SK-N-SH (cell line): ENCODE results near the gene DNAJB12. TPM values are rescaled to one million over a fixed set of nuclear protein-coding genes. Genes with fewer than 3 reads are reported as not detected.

Experiments used
- CTCF ChIA-PET: fragments of 300-600, 350-600 bp; formaldehyde crosslinking; extraction: SDS; loops from one replicate; lab custom pipeline; 2021; lab: Yijun Ruan, JAX
- POLR2A ChIA-PET: fragments of 350-600 bp; sonication (Branson Sonifier 250); formaldehyde crosslinking; extraction: SDS; loops from one replicate; lab custom pipeline; 2020; ENCODE audit warnings: antibody characterized with exemption, inconsistent platforms; lab: Yijun Ruan, JAX
- DNase-seq: peaks from one replicate; pipeline ENCODE4 v3.0.0; 2012
- H2AFZ ChIP-seq: fragments of 200-600 bp; sonication (generic); 2 replicates; pipeline ENCODE4 v1.8.1; 2016; ENCODE audit warnings: antibody characterized with exemption, mild to moderate bottlenecking, low read depth
- H3F3A ChIP-seq: fragments of 200-600 bp; sonication (generic); replicated peaks from 2 replicates; pipeline ENCODE3; 2016; ENCODE audit warnings: antibody characterized with exemption, mild to moderate bottlenecking; ENCODE audit not compliant: insufficient read depth
- H3K27ac ChIP-seq, 2 experiments: fragments of 200-500 bp in 1 of 2; fragments of 200-600 bp in 1 of 2; sonication (Bioruptor generic) in 1 of 2; sonication (generic), shearing (Covaris generic) in 1 of 2; 2 replicates each; pipeline versions ENCODE4 v1.5.1 to v1.6.1; 2014 to 2016; ENCODE audit warnings: low read depth in 2 of 2, inconsistent platforms in 1 of 2, low read length in 1 of 2, mild to moderate bottlenecking in 1 of 2, mixed read lengths in 1 of 2
- H3K27me3 ChIP-seq: fragments of 200-600 bp; sonication (generic), shearing (Covaris generic); 2 replicates; pipeline ENCODE4 v1.6.1; 2016; ENCODE audit warnings: mixed run types; ENCODE audit not compliant: insufficient read depth
- H3K36me3 ChIP-seq, 2 experiments: fragments of 200-500 bp in 1 of 2; fragments of 200-600 bp in 1 of 2; sonication (Bioruptor generic) in 1 of 2; sonication (generic) in 1 of 2; replicated peaks in 1 of 2; 2 replicates each; pipeline versions ENCODE3 to v1.5.1; 2014 to 2016; ENCODE audit warnings: low read length in 1 of 2, mild to moderate bottlenecking in 1 of 2; ENCODE audit not compliant: insufficient read depth in 2 of 2, control insufficient read depth in 1 of 2
- H3K4me1 ChIP-seq, 2 experiments: fragments of 200-500 bp in 1 of 2; fragments of 200-600 bp in 1 of 2; sonication (Bioruptor generic) in 1 of 2; sonication (generic), shearing (Covaris generic) in 1 of 2; 2 replicates each; pipeline versions ENCODE4 v1.5.1 to v1.6.1; 2014 to 2016; ENCODE audit warnings: low read depth in 1 of 2, low read length in 1 of 2, mixed run types in 1 of 2; ENCODE audit not compliant: insufficient read depth in 2 of 2, control insufficient read depth in 1 of 2
- H3K4me2 ChIP-seq: fragments of 200-600 bp; sonication (generic), shearing (Covaris generic); 2 replicates; pipeline ENCODE4 v1.6.1; 2017; ENCODE audit warnings: mixed run types
- H3K4me3 ChIP-seq, 2 experiments: fragments of 200-500 bp in 1 of 2; fragments of 200-600 bp in 1 of 2; sonication (Bioruptor generic) in 1 of 2; sonication (generic), shearing (Covaris generic) in 1 of 2; 2 replicates each; pipeline versions ENCODE4 v1.5.1 to v1.8.1; 2014 to 2016; ENCODE audit warnings: low read depth in 2 of 2, inconsistent platforms in 1 of 2, low read length in 1 of 2, mild to moderate bottlenecking in 1 of 2, mixed read lengths in 1 of 2, moderate library complexity in 1 of 2
- H3K79me2 ChIP-seq: fragments of 200-600 bp; sonication (generic); 2 replicates; pipeline ENCODE4 v1.8.1; 2017; ENCODE audit warnings: mild to moderate bottlenecking; ENCODE audit not compliant: insufficient read depth
- H3K9ac ChIP-seq: fragments of 200-600 bp; sonication (generic); 2 replicates; pipeline ENCODE4 v1.6.1; 2017; ENCODE audit warnings: mixed run types
- H3K9me2 ChIP-seq: fragments of 200-600 bp; sonication (generic); 2 replicates; pipeline ENCODE4 v1.6.1; 2017; ENCODE audit warnings: mixed run types
- H3K9me3 ChIP-seq: fragments of 200-600 bp; sonication (generic); 2 replicates; pipeline ENCODE4 v1.6.1; 2017; ENCODE audit warnings: mixed run types, mild to moderate bottlenecking, moderate library complexity
- H4K20me1 ChIP-seq: fragments of 200-600 bp; sonication (generic); 2 replicates; pipeline ENCODE4 v1.6.1; 2017; ENCODE audit warnings: mild to moderate bottlenecking, mixed run types; ENCODE audit not compliant: insufficient read depth
- CHD2 ChIP-seq: fragments of 150-350 bp; IDR thresholded peaks from 2 replicates; pipeline ENCODE4 v1.6.1; 2018; ENCODE audit warnings: low read length; ENCODE audit not compliant: partially characterized antibody
- CTCF ChIP-seq: fragments of 200-600 bp; sonication (generic); IDR thresholded peaks from 2 replicates; pipeline ENCODE4 v1.6.1; 2017; ENCODE audit warnings: antibody characterized with exemption, mild to moderate bottlenecking, moderate library complexity
- ELF1 ChIP-seq: IDR thresholded peaks from 2 replicates; pipeline ENCODE4 v1.4.0; 2012
- EP300 ChIP-seq, 2 experiments: IDR thresholded peaks; 2 replicates each; pipeline versions ENCODE4 v1.4.0 to v1.6.1; 2012; ENCODE audit warnings: borderline replicate concordance in 1 of 2, low read depth in 1 of 2, low read length in 1 of 2
- EZH2phosphoT487 ChIP-seq: fragments of 200-600 bp; sonication (generic); IDR thresholded peaks from 2 replicates; pipeline ENCODE4 v1.6.1; 2017; ENCODE audit warnings: low read depth, mixed run types, mild to moderate bottlenecking, antibody characterized with exemption, moderate library complexity, borderline replicate concordance
- FOSL2 ChIP-seq: IDR thresholded peaks from 2 replicates; pipeline ENCODE4 v1.4.0; 2012; ENCODE audit warnings: low read depth, mild to moderate bottlenecking, moderate library complexity, borderline replicate concordance
- GABPA ChIP-seq: IDR thresholded peaks from 2 replicates; pipeline ENCODE4 v1.4.0; 2012; ENCODE audit warnings: low read depth, mild to moderate bottlenecking
- JUND ChIP-seq: IDR thresholded peaks from 2 replicates; pipeline ENCODE4 v1.4.0; 2012
- MAX ChIP-seq: IDR thresholded peaks from 2 replicates; pipeline ENCODE4 v1.4.0; 2012; ENCODE audit warnings: low read depth
- MEF2A ChIP-seq: IDR thresholded peaks from 2 replicates; pipeline ENCODE4 v1.4.0; 2012; ENCODE audit warnings: low read depth, borderline replicate concordance
- MXI1 ChIP-seq: IDR thresholded peaks from 2 replicates; pipeline ENCODE4 v1.6.1; 2012; ENCODE audit warnings: mild to moderate bottlenecking, low read depth, low read length, improper control_type of control experiment
- NFIC ChIP-seq: IDR thresholded peaks from 2 replicates; pipeline ENCODE4 v1.4.0; 2012; ENCODE audit warnings: borderline replicate concordance
- NRF1 ChIP-seq: IDR thresholded peaks from 2 replicates; pipeline ENCODE4 v1.6.1; 2012; ENCODE audit warnings: low read depth, mild to moderate bottlenecking, low read length
- PBX3 ChIP-seq: IDR thresholded peaks from 2 replicates; pipeline ENCODE4; 2012
- POLR2AphosphoS5 ChIP-seq: IDR thresholded peaks from 2 replicates; pipeline ENCODE4 v1.6.1; 2012; ENCODE audit warnings: low read depth, low read length
- RAD21 ChIP-seq: IDR thresholded peaks from 2 replicates; pipeline ENCODE4 v1.6.1; 2012; ENCODE audit warnings: mild to moderate bottlenecking, low read length
- RCOR1 ChIP-seq: fragments of 150-350 bp; IDR thresholded peaks from 2 replicates; pipeline ENCODE4 v1.6.1; 2017; ENCODE audit warnings: antibody characterized with exemption, low read length
- RFX5 ChIP-seq: IDR thresholded peaks from 2 replicates; pipeline ENCODE4 v1.6.1; 2012; ENCODE audit warnings: mild to moderate bottlenecking, improper control_type of control experiment, low read length
- RXRA ChIP-seq: IDR thresholded peaks from 2 replicates; pipeline ENCODE4 v1.4.0; 2012; ENCODE audit warnings: low read depth, mild to moderate bottlenecking, borderline replicate concordance
- SMC3 ChIP-seq: IDR thresholded peaks from 2 replicates; pipeline ENCODE4 v1.6.1; 2012; ENCODE audit warnings: low read depth, low read length, improper control_type of control experiment
- TAF1 ChIP-seq: IDR thresholded peaks from 2 replicates; pipeline ENCODE4 v1.6.1; 2012; ENCODE audit warnings: low read depth, mild to moderate bottlenecking, low read length, moderate library complexity, borderline replicate concordance
- TCF12 ChIP-seq: IDR thresholded peaks from 2 replicates; pipeline ENCODE4 v1.4.0; 2012
- USF1 ChIP-seq: IDR thresholded peaks from 2 replicates; pipeline ENCODE4 v1.4.0; 2012; ENCODE audit warnings: low read depth, borderline replicate concordance
- YY1 ChIP-seq: IDR thresholded peaks from 2 replicates; pipeline ENCODE4 v1.4.0; 2012; ENCODE audit warnings: low read depth, mild to moderate bottlenecking
- WGBS: methylation state at CpG from one replicate; pipeline ENCODE4 v1.1.6; 2017; ENCODE audit warnings: low lambda C conversion rate; 5-methylcytosine and 5-hydroxymethylcytosine counted together
- polyA plus RNA-seq, 3 experiments: library from polyadenylated mRNA; depleted of rRNA; stranded (reverse); fragments of >200 nt; gene quantifications; 2 replicates each; pipeline ENCODE4 v1.2.3, GENCODE V29; 2012

DNAJB12 gene
- polyA plus RNA-seq, 1 of the 3 experiments (the other 2 are of a cell fraction) = 25.8 TPM

GRCh38 chr10:72320676-72321247, 34.0 kb downstream of the DNAJB12 start (continued):
- TF ChIP-seq RXRA = peak; percentile 87; the same call in 1 of the 2 replicates
- peak; percentile 64 for TF ChIP-seq CHD2
- TF ChIP-seq PBX3 = peak; percentile 94
- peak; percentile 95; the same call in 1 of the 2 replicates for TF ChIP-seq JUND

GRCh38 chr10:72319416-72320254, 35.1 kb downstream of the DNAJB12 start:
- H3K9ac ChIP-seq = peak overlapping the region; percentile 79
- POLR2A ChIA-PET = interaction anchor here (1.1 to 10.9 kb wide), 9 partner anchors 10 to 320 kb away, joined by 3 to 188 read pairs (median 10); partner anchors contain the start of gene DDIT4
- TF ChIP-seq USF1 = peak; percentile 50; the same call in 1 of the 2 replicates
- peak; percentile 43; the same call in 1 of the 2 replicates for TF ChIP-seq POLR2AphosphoS5
- peak; percentile 32; the same call in 1 of the 2 replicates for TF ChIP-seq ELF1
- peak; percentile 57 for TF ChIP-seq TAF1
- TF ChIP-seq MAX = peak; percentile 83
- 0 out of 2 replicates have a peak, but pooled peaks have one; percentile 38 for TF ChIP-seq YY1
- TF ChIP-seq RAD21 = no peak; the same call in 1 of the 2 replicates
- 0 out of 2 replicates have a peak, but pooled peaks have one; percentile 2 for TF ChIP-seq FOSL2
- peak; percentile 32; the same call in 1 of the 2 replicates for TF ChIP-seq MEF2A
- TF ChIP-seq TCF12 = peak; percentile 78
- TF ChIP-seq EP300 (IDR thresholded peaks at IDR 0.05; ENCODE audit: borderline replicate concordance in 1 of 2, low read depth in 1 of 2, low read length in 1 of 2) = peak; percentile 30 to 83; a peak in 2 of 4 replicates
- peak; percentile 49 for TF ChIP-seq MXI1
- no peak for TF ChIP-seq GABPA
- peak; percentile 69; the same call in 1 of the 2 replicates for TF ChIP-seq PBX3
- peak; percentile 48 for TF ChIP-seq CHD2
- no peak for TF ChIP-seq NRF1
- peak; percentile 86 for TF ChIP-seq NFIC
- peak; percentile 28; the same call in 1 of the 2 replicates for TF ChIP-seq RCOR1
- peak; percentile 35; the same call in 1 of the 2 replicates for TF ChIP-seq RXRA
- no peak; the same call in 1 of the 2 replicates for TF ChIP-seq JUND
- no peak for TF ChIP-seq RFX5
- no peak for TF ChIP-seq SMC3
- TF ChIP-seq CTCF = no peak
- TF ChIP-seq EZH2phosphoT487 = no peak

More at GRCh38 chr10:72319416-72320254, 35.1 kb downstream of the DNAJB12 start:
- peak overlapping the region; percentile 83 for H3K4me2 ChIP-seq
- peak overlapping the region; percentile 82; the same call in 1 of the 2 replicates for H2AFZ ChIP-seq
- peak overlapping the region; percentile 20 to 43; a peak in 3 of 4 replicates for H3K4me3 ChIP-seq
- WGBS = 4% methylated on average over 19 of the region's 60 CpGs
- no peaks in the 10 kb centered on the region for H3K36me3 ChIP-seq
- peaks cover 24% of the 10 kb centered on the region for H3F3A ChIP-seq
- DNase-seq = peak; percentile 91
- H3K27me3 ChIP-seq = no peaks in the 10 kb centered on the region
- H4K20me1 ChIP-seq = no peaks in the 10 kb centered on the region
- H3K4me1 ChIP-seq = peaks cover 45 to 78% of the 10 kb centered on the region in 2 experiments
- H3K9me3 ChIP-seq = no peaks in the 10 kb centered on the region
- peak overlapping the region; percentile 94 to 97 for H3K27ac ChIP-seq
- H3K9me2 ChIP-seq = no peaks in the 10 kb centered on the region
- H3K79me2 ChIP-seq = no peaks in the 10 kb centered on the region
- CTCF ChIA-PET = interaction anchor here (0.8 to 4.5 kb wide), 10 partner anchors 8 to 423 kb away, joined by 3 to 48 read pairs (median 4); partner anchors contain the start of gene DDIT4
